Heart left ventricle (tissue), 13 donors: Measurements from ENCODE around the gene PAF1.

Experiments used
- CTCF ChIP-seq, 12 donors: fragments of 200-600 bp; sonication (generic) in 4 of 12; IDR thresholded peaks; one replicate each; pipeline versions ENCODE4 v1.5.0 to v1.8.0; 2018 to 2022; ENCODE audit warnings: antibody characterized with exemption in 12 of 12, mild to moderate bottlenecking in 5 of 12
- POLR2A ChIP-seq, 2 donors: fragments of 450-650 bp; IDR thresholded peaks; one replicate each; pipeline ENCODE4 v1.6.1; 2017; ENCODE audit warnings: antibody characterized with exemption in 2 of 2, mild to moderate bottlenecking in 2 of 2, moderate library complexity in 2 of 2
- donor health status: ischemic (EF 13 %, LVEDD 7.1; RV severe dilation, severe dysfunction).
- donor health status: DM: no; HTN: yes; CAD: no.
- donor health status: DM: no; HTN: no; CAD: no.
- donor health status: ischemic (EF 25% LVEDD 6.9; RV normal size, moderate dysfunction).
- donor health status: ischemic (EF 25% LVEDD 5.7; RV mildly dilated, moderate dysfunction).
- donor health status: ischemic (EF 35%, LVEDD 5.7; RV mildly dilated, moderate dysfunction).
- donor health status: nonischemic (EF 11% LVEDD 7.7; RV severe dilation, severe dysfunction).
- donor health status: DM: yes; HTN: yes; CAD: no.
- donor health status: PGD.
- donor health status: ischemic (EF 29% LVEDD 5.4; RV normal size, mild dysfunction).
- donor health status: nonischemic (EF 23%, LVEDD 6.1; RV moderate dilation, normal function).

- TF ChIP-seq CTCF (IDR thresholded peaks at IDR 0.05) (no peak), POLR2A (IDR thresholded peaks at IDR 0.05) (no peak)
These were observed 16.4 kb upstream of the PAF1 start for GRCh38 chr19:39407410-39407659.
